Mucosa of rectum (tissue), 2 donors: ENCODE data around the gene FGB.

Source experiments
- H3K27ac ChIP-seq, 2 donors: one replicate each; pipeline ENCODE4 v1.7.0; 2013; ENCODE audit warnings: inconsistent platforms in 2 of 2, low read depth in 2 of 2, low read length in 2 of 2
- H3K27me3 ChIP-seq, 2 donors: one replicate each; pipeline ENCODE4 v1.7.0; 2013; ENCODE audit warnings: low read length in 2 of 2; ENCODE audit not compliant: control insufficient read depth in 2 of 2, insufficient read depth in 2 of 2
- H3K36me3 ChIP-seq, 2 donors: one replicate each; pipeline ENCODE4 v1.7.0; 2013; ENCODE audit warnings: low read length in 2 of 2; ENCODE audit not compliant: control insufficient read depth in 2 of 2, insufficient read depth in 2 of 2
- H3K4me1 ChIP-seq, 2 donors: one replicate each; pipeline ENCODE4 v1.7.0; 2013; ENCODE audit warnings: low read length in 2 of 2, mild to moderate bottlenecking in 1 of 2; ENCODE audit not compliant: control insufficient read depth in 2 of 2, insufficient read depth in 2 of 2
- H3K4me3 ChIP-seq, 2 donors: one replicate each; pipeline ENCODE4 v1.7.0; 2013; ENCODE audit warnings: low read length in 2 of 2
- H3K9ac ChIP-seq, 2 donors: one replicate each; pipeline ENCODE4 v1.7.0; 2013; ENCODE audit warnings: low read length in 2 of 2, low read depth in 1 of 2, mild to moderate bottlenecking in 1 of 2
- H3K9me3 ChIP-seq, 2 donors: one replicate each; pipeline ENCODE4 v1.7.0; 2013; ENCODE audit warnings: low read length in 2 of 2; ENCODE audit not compliant: control insufficient read depth in 2 of 2
- donor health status: healthy.
- donor health status: Normal muscosa, but diverticular disease.

The FGB gene

GRCh38 chr4:154565704-154566103 lies 2.9 kb downstream of the FGB start:
- H3K9me3 ChIP-seq = no peaks in the 10 kb centered on the region
- no peaks in the 10 kb centered on the region for H3K27me3 ChIP-seq
- no peak overlapping the region for H3K9ac ChIP-seq
- H3K4me1 ChIP-seq = no peaks in the 10 kb centered on the region
- H3K27ac ChIP-seq = no peak overlapping the region
- H3K4me3 ChIP-seq = no peak overlapping the region
- no peaks in the 10 kb centered on the region for H3K36me3 ChIP-seq

- Histone ChIP-seq H3K9ac (no peak overlapping the region), H3K4me3 (no peak overlapping the region), H3K27me3 (no peaks in the 10 kb centered on the region), H3K36me3 (no peaks in the 10 kb centered on the region), H3K9me3 (no peaks in the 10 kb centered on the region), H3K27ac (no peak overlapping the region), H3K4me1 (no peaks in the 10 kb centered on the region)
Observed at GRCh38 chr4:154566639-154567204, 3.9 kb downstream of the FGB start.

- Histone ChIP-seq H3K27me3 (no peaks in the 10 kb centered on the region), H3K36me3 (no peaks in the 10 kb centered on the region), H3K27ac (no peak overlapping the region), H3K4me3 (no peak overlapping the region), H3K4me1 (no peaks in the 10 kb centered on the region), H3K9me3 (no peaks in the 10 kb centered on the region), H3K9ac (no peak overlapping the region)
Observed at GRCh38 chr4:154569028-154569427, 6.2 kb downstream of the FGB start.

- Histone ChIP-seq H3K27ac (no peak overlapping the region), H3K36me3 (no peaks in the 10 kb centered on the region), H3K9ac (no peak overlapping the region), H3K27me3 (no peaks in the 10 kb centered on the region), H3K4me3 (no peak overlapping the region), H3K9me3 (no peaks in the 10 kb centered on the region), H3K4me1 (no peaks in the 10 kb centered on the region)
Observed at GRCh38 chr4:154569584-154569983, 6.8 kb downstream of the FGB start.

- Histone ChIP-seq H3K27ac (no peak overlapping the region), H3K4me1 (no peaks in the 10 kb centered on the region), H3K36me3 (no peaks in the 10 kb centered on the region), H3K9me3 (no peaks in the 10 kb centered on the region), H3K27me3 (peaks cover 0 to 4% of the 10 kb centered on the region in 2 donors), H3K9ac (no peak overlapping the region), H3K4me3 (no peak overlapping the region)
Observed at GRCh38 chr4:154573190-154573870, 10.5 kb downstream of the FGB start.

- no peaks in the 10 kb centered on the region for H3K4me1 ChIP-seq
- H3K27ac ChIP-seq = no peak overlapping the region
- H3K27me3 ChIP-seq = peaks cover 0 to 4% of the 10 kb centered on the region in 2 donors
- H3K9me3 ChIP-seq = no peaks in the 10 kb centered on the region
- no peaks in the 10 kb centered on the region for H3K36me3 ChIP-seq
- H3K4me3 ChIP-seq = no peak overlapping the region
- H3K9ac ChIP-seq = no peak overlapping the region
Observed at GRCh38 chr4:154574311-154574710, 11.5 kb downstream of the FGB start.

GRCh38 chr4:154577324-154577723 lies 14.5 kb downstream of the FGB start:
- no peaks in the 10 kb centered on the region for H3K36me3 ChIP-seq
- H3K4me1 ChIP-seq = no peaks in the 10 kb centered on the region
- no peak overlapping the region for H3K27ac ChIP-seq
- no peaks in the 10 kb centered on the region for H3K9me3 ChIP-seq
- no peak overlapping the region for H3K9ac ChIP-seq
- H3K27me3 ChIP-seq = peaks cover 0 to 4% of the 10 kb centered on the region in 2 donors
- no peak overlapping the region for H3K4me3 ChIP-seq

GRCh38 chr4:154578919-154579318 lies 16.1 kb downstream of the FGB start:
- Histone ChIP-seq H3K9me3 (no peaks in the 10 kb centered on the region), H3K4me1 (no peaks in the 10 kb centered on the region), H3K27ac (no peak overlapping the region), H3K36me3 (no peaks in the 10 kb centered on the region), H3K9ac (no peak overlapping the region), H3K4me3 (no peak overlapping the region), H3K27me3 (peaks cover 0 to 4% of the 10 kb centered on the region in 2 donors)

GRCh38 chr4:154579927-154580326 lies 17.1 kb downstream of the FGB start:
- Histone ChIP-seq H3K27ac (no peak overlapping the region), H3K9me3 (no peaks in the 10 kb centered on the region), H3K36me3 (no peaks in the 10 kb centered on the region), H3K9ac (no peak overlapping the region), H3K27me3 (peaks cover 0 to 4% of the 10 kb centered on the region in 2 donors), H3K4me1 (no peaks in the 10 kb centered on the region), H3K4me3 (no peak overlapping the region)

- Histone ChIP-seq H3K9me3 (no peaks in the 10 kb centered on the region), H3K36me3 (no peaks in the 10 kb centered on the region), H3K9ac (no peak overlapping the region), H3K27ac (no peak overlapping the region), H3K4me1 (no peaks in the 10 kb centered on the region), H3K27me3 (no peaks in the 10 kb centered on the region), H3K4me3 (no peak overlapping the region)
Observed at GRCh38 chr4:154582723-154583122, 19.9 kb downstream of the FGB start.
